GM12874 (cell line): Measurements from ENCODE around the gene TNFRSF14.

Source experiments
- TF ChIP-seq, protein P1 (sequence below): IDR thresholded peaks from 2 replicates; pipeline ENCODE4 v1.5.1; 2011; ENCODE audit warnings: low read depth, mild to moderate bottlenecking, control low read depth, low read length, moderate library complexity; ENCODE audit not compliant: insufficient read depth

The TNFRSF14 gene

GRCh38 chr1:2518528-2518927, 37.6 kb upstream of the TNFRSF14 start:
- TF ChIP-seq, protein P1, sequence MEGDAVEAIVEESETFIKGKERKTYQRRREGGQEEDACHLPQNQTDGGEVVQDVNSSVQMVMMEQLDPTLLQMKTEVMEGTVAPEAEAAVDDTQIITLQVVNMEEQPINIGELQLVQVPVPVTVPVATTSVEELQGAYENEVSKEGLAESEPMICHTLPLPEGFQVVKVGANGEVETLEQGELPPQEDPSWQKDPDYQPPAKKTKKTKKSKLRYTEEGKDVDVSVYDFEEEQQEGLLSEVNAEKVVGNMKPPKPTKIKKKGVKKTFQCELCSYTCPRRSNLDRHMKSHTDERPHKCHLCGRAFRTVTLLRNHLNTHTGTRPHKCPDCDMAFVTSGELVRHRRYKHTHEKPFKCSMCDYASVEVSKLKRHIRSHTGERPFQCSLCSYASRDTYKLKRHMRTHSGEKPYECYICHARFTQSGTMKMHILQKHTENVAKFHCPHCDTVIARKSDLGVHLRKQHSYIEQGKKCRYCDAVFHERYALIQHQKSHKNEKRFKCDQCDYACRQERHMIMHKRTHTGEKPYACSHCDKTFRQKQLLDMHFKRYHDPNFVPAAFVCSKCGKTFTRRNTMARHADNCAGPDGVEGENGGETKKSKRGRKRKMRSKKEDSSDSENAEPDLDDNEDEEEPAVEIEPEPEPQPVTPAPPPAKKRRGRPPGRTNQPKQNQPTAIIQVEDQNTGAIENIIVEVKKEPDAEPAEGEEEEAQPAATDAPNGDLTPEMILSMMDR, result no peak

- TF ChIP-seq, protein P1, result no peak
These were observed 37.0 kb upstream of the TNFRSF14 start for GRCh38 chr1:2519029-2519685.

DNA sequence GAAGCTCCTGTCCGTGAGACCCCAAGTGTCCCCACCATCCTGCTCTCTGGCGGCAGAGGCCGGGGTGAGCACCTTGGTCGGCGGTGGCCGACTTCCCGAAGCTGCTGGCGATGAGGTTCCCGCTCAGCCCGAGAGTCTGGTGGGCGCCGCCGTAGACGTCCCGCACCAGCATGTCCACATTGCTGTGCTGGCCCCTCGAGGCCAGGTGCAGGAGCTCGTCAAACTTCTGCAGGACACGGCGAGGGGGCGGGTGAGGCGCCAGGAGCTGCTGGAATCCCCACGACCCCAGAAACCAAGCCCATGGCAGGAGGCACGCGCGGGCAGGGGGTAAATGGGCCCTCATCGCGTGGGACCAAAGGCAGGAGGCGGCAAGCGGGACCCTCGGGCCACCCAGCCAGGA, 36.4 kb upstream of the TNFRSF14 start:
- TF ChIP-seq, protein P1, result no peak

GRCh38 chr1:2520206-2520605, 36.0 kb upstream of the TNFRSF14 start:
- TF ChIP-seq, protein P1, result no peak

DNA sequence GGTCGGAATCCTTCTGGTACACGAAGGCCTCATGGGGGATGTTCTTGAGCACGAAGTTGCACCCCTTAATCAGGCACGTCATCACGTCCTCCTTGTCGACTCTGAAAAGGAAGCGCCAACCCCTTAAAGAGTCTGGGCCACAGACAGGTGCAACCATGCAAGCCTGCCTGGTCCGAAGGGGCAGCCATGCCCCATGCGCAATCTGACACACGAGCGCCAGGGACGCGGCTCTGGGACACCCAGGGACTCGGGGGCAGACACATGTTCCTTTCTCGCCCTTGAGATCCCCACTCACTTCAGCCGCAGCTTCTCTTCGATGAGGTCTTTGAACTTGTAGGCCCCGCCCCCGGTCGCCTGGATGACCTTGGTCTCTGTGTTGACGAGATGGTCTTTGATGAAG, 35.4 kb upstream of the TNFRSF14 start:
- TF ChIP-seq, protein P1, result no peak

DNA sequence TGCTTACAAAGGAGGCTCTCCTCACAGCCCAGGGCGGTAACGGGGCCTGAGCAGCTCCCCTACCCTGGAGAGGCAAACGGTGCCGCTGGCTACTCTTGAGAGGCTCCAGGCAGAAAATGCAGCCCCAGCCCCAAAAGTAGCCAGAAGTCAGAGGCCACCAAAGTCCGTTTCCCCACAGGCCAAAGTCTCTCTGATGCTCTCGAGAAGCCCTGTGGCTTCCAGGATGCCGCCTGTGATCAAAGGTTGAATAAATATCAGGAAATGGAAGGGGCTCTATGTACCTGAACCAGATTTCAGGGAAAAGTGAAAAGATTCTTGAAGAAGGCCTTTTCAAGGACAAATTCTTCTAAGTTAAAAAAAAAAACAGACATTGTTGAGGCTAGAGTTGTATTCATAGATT, 33.9 kb upstream of the TNFRSF14 start:
- TF ChIP-seq, protein P1, result no peak

- TF ChIP-seq, protein P1, result no peak
These were observed 32.8 kb upstream of the TNFRSF14 start for GRCh38 chr1:2523191-2523890.
